HepG2 (cell line): ENCODE data around the gene SPEM2. TPM values are rescaled to one million over a fixed set of nuclear protein-coding genes. Genes with fewer than 3 reads are reported as not detected.

Experiments
- GLI4 ChIP-seq: sonication (generic); formaldehyde crosslinking; IDR thresholded peaks from 2 replicates; pipeline ENCODE4 v1.5.1; 2020; ENCODE audit warnings: missing genetic modification reagents, mild to moderate bottlenecking, moderate library complexity, borderline replicate concordance
- HDAC2 ChIP-seq: sonication (generic); formaldehyde crosslinking; IDR thresholded peaks from 2 replicates; pipeline ENCODE4 v1.4.0; 2020; ENCODE audit warnings: missing genetic modification reagents
- HDAC6 ChIP-seq: fragments of 200-600 bp; sonication (generic); IDR thresholded peaks from 2 replicates; pipeline ENCODE4 v1.7.0; 2017; ENCODE audit warnings: mild to moderate bottlenecking, antibody characterized with exemption, low read length, low read depth
- KDM5A ChIP-seq: fragments of 200-600 bp; sonication (generic); IDR thresholded peaks from 2 replicates; pipeline ENCODE4 v1.7.0; 2018; ENCODE audit warnings: antibody characterized with exemption, mild to moderate bottlenecking, low read length, borderline replicate concordance
- LCORL ChIP-seq, 2 experiments: fragments of 450-650 bp in 1 of 2; sonication (generic) in 1 of 2; formaldehyde crosslinking in 1 of 2; IDR thresholded peaks; 2 replicates each; pipeline versions ENCODE4 v1.5.0 to v1.6.1; 2017 to 2020; ENCODE audit warnings: antibody characterized with exemption in 1 of 2, missing genetic modification reagents in 1 of 2
- MYC ChIP-seq: sonication (generic); formaldehyde crosslinking; IDR thresholded peaks from 2 replicates; pipeline ENCODE4 v1.9.0; 2021; ENCODE audit warnings: missing genetic modification reagents, borderline replicate concordance
- MZF1 ChIP-seq: sonication (generic); formaldehyde crosslinking; IDR thresholded peaks from 2 replicates; pipeline ENCODE4 v1.8.1; 2023; ENCODE audit warnings: mild to moderate bottlenecking, missing genetic modification reagents, borderline replicate concordance
- PAXIP1 ChIP-seq: sonication (generic); formaldehyde crosslinking; conservative IDR thresholded peaks from 2 replicates; pipeline ENCODE4 v1.4.0; 2020; ENCODE audit warnings: mild to moderate bottlenecking, missing genetic modification reagents, moderate library complexity
- PLSCR1 ChIP-seq: sonication (generic); formaldehyde crosslinking; IDR thresholded peaks from 2 replicates; pipeline ENCODE4 v1.5.0; 2020; ENCODE audit warnings: missing genetic modification reagents, mild to moderate bottlenecking, borderline replicate concordance
- RBAK ChIP-seq: sonication (generic); formaldehyde crosslinking; IDR thresholded peaks from 2 replicates; pipeline ENCODE4 v1.5.1; 2020; ENCODE audit warnings: mild to moderate bottlenecking, missing genetic modification reagents
- ZBTB7B ChIP-seq: sonication (generic); formaldehyde crosslinking; IDR thresholded peaks from 2 replicates; pipeline ENCODE4 v1.4.0; 2020; ENCODE audit warnings: missing genetic modification reagents
- ZGPAT ChIP-seq: IDR thresholded peaks from 2 replicates; pipeline ENCODE4 v1.6.1; 2016; ENCODE audit warnings: mild to moderate bottlenecking
- ZNF281 ChIP-seq: sonication (generic); formaldehyde crosslinking; IDR thresholded peaks from 2 replicates; pipeline ENCODE4 v1.4.0; 2020; ENCODE audit warnings: missing genetic modification reagents, borderline replicate concordance
- ZNF543 ChIP-seq: sonication (generic); formaldehyde crosslinking; IDR thresholded peaks from 2 replicates; pipeline ENCODE4 v1.4.0; 2020; ENCODE audit warnings: mild to moderate bottlenecking, missing genetic modification reagents
- ZSCAN21 ChIP-seq: sonication (generic); formaldehyde crosslinking; IDR thresholded peaks from 2 replicates; pipeline ENCODE4 v1.8.0; 2022; ENCODE audit warnings: mild to moderate bottlenecking, missing genetic modification reagents, moderate library complexity, borderline replicate concordance
- ZXDC ChIP-seq: sonication (generic); formaldehyde crosslinking; IDR thresholded peaks from 2 replicates; pipeline ENCODE4 v1.5.0; 2020; ENCODE audit warnings: mild to moderate bottlenecking, missing genetic modification reagents
- polyA plus RNA-seq, 8 experiments: library from polyadenylated mRNA; depleted of rRNA in 3 of 8; stranded (reverse) in 7 of 8; unstranded in 1 of 8; fragments of >200 nt; fragmentation: Illumina TruSeq in 4 of 8; extraction: Trizol in 4 of 8; gene quantifications; 2 replicates each; pipeline versions ENCODE4 v1.2.1 to v1.2.3, GENCODE V29; 2011 to 2016; ENCODE audit warnings: low read depth in 4 of 8, missing spikeins in 1 of 8, mixed read lengths in 1 of 8; ENCODE audit not compliant: insufficient read depth in 1 of 8
- total RNA-seq, 5 experiments: library from RNA; depleted of rRNA; stranded (reverse); fragments of >200 nt; fragmentation: Illumina TruSeq; extraction: Trizol; gene quantifications; 2 replicates each; pipeline ENCODE4 v1.2.3, GENCODE V29; 2016; ENCODE audit warnings: low read depth in 1 of 5

The SPEM2 gene
- total and polyA plus RNA-seq, 2 of the 13 experiments (the other 11 are each of a cell fraction or from before 2014, with no cell fraction given): not detected

GRCh38 chr17:7403043-7403726 is 22.2 kb upstream of the SPEM2 start (continued):
- peak; percentile 25; the same call in 1 of the 2 replicates for TF ChIP-seq ZBTB7B (CRISPR knock-in tag)
- TF ChIP-seq ZSCAN21 (CRISPR knock-in tag): no peak
- 0 out of 2 replicates have a peak, but pooled peaks have one; percentile 35 for TF ChIP-seq ZXDC (CRISPR knock-in tag)
- peak; percentile 71 for TF ChIP-seq PAXIP1
- no peak for TF ChIP-seq HDAC6
- TF ChIP-seq PLSCR1 (CRISPR knock-in tag): no peak
- 0 out of 2 replicates have a peak, but pooled peaks have one; percentile 17 for TF ChIP-seq RBAK (CRISPR knock-in tag)
- TF ChIP-seq MZF1: no peak
- peak; percentile 28; the same call in 1 of the 2 replicates for TF ChIP-seq KDM5A
- TF ChIP-seq ZNF543 (CRISPR knock-in tag): peak; percentile 54; the same call in 1 of the 2 replicates
- peak; percentile 54; the same call in 1 of the 2 replicates for TF ChIP-seq ZNF281 (CRISPR knock-in tag)
- no peak for TF ChIP-seq LCORL (IDR thresholded peaks at IDR 0.05)
- peak; percentile 35; the same call in 1 of the 2 replicates for TF ChIP-seq LCORL (CRISPR knock-in tag; IDR thresholded peaks at IDR 0.05)
- TF ChIP-seq GLI4 (CRISPR knock-in tag): no peak
- no peak; the same call in 1 of the 2 replicates for TF ChIP-seq HDAC2 (CRISPR knock-in tag)
- no peak for TF ChIP-seq ZGPAT (CRISPR knock-in tag)
- TF ChIP-seq MYC (CRISPR knock-in tag): peak; percentile 23; the same call in 1 of the 2 replicates
